MM.1S (cell line): ENCODE measurements around the gene AOC2.

Experiments
- CTCF ChIP-seq: fragments of 300-600 bp; sonication (generic); IDR thresholded peaks from 2 replicates; pipeline ENCODE4 v1.5.1; 2016; ENCODE audit warnings: antibody characterized with exemption, low read length, mixed read lengths
- EZH2 ChIP-seq: fragments of 300-600 bp; sonication (generic); optimal IDR thresholded peaks from 2 replicates; pipeline ENCODE3; 2017; ENCODE audit warnings: low read depth, mild to moderate bottlenecking, antibody characterized with exemption, low read length, mixed read lengths

- TF ChIP-seq EZH2 (no peak), CTCF (no peak)
These were observed 38.1 kb upstream of the AOC2 start for GRCh38 chr17:42806249-42806648.
